Measurements from ENCODE around the gene SRSF3. TPM values are rescaled to one million over a fixed set of nuclear protein-coding genes. Genes with fewer than 3 reads are reported as not detected.

SRSF3 gene
- total and polyA plus RNA-seq, 9 of the 15 experiments (the other 6 are each of a cell fraction or from before 2014, with no cell fraction given) = 337 to 1,200 (median 518) TPM

- no peak overlapping the region for H3K4me2 ChIP-seq (ENCODE audit: insufficient read depth, low read length)
- no peaks in the 10 kb centered on the region for H3K9me3 ChIP-seq (replicated peaks; ENCODE audit: control insufficient read depth, insufficient read depth, low read depth, low read length)
- H3K4me3 ChIP-seq = no peak overlapping the region
- no peaks in the 10 kb centered on the region for H3K9me1 ChIP-seq (ENCODE audit: control insufficient read depth, insufficient read depth, low read length)
- H3K36me3 ChIP-seq (ENCODE audit: control insufficient read depth, insufficient read depth, low read length) = peaks cover 68% of the 10 kb centered on the region
- no peak for FAIRE-seq
- WGBS (ENCODE audit: insufficient coverage, low coverage, missing lambda C conversion rate) = 89% methylated on average over 11 of the region's 14 CpGs
- H3K27ac ChIP-seq (ENCODE audit: extremely low read depth, low read depth, low read length) = no peak overlapping the region
- ATAC-seq = no peak
- no TSS peak for BruUV-seq (replicated peaks)
- in situ Hi-C loops (cut with MboI) (loop anchor here (10.0 kb wide), 1 partner anchor 115 kb away; no protein-coding TSS in a partner anchor), intact Hi-C loops (cut with micrococcal nuclease) (loop anchor here (10.0 kb wide), 1 partner anchor 395 kb away; the partner anchor contains the start of gene FGD2)
- H3K4me1 ChIP-seq (replicated peaks in 1 of 2; ENCODE audit: control insufficient read depth in 2 of 2, insufficient read depth in 2 of 2, low read length in 2 of 2) = no peaks in the 10 kb centered on the region; a peak in 1 of 5 replicates
- peaks cover 8% of the 10 kb centered on the region; the same call in 2 of the 3 replicates for H3K79me2 ChIP-seq (ENCODE audit: control insufficient read depth, insufficient read depth, low read length)
- H4K20me1 ChIP-seq (replicated peaks; ENCODE audit: control insufficient read depth, insufficient read depth, low read length) = peaks cover 26% of the 10 kb centered on the region
- H3K27me3 ChIP-seq (ENCODE audit: control insufficient read depth in 2 of 2, insufficient read depth in 2 of 2, low read length in 2 of 2) = no peaks in the 10 kb centered on the region
- no peak overlapping the region for H2AFZ ChIP-seq (ENCODE audit: low read depth, low read length)
- ChIA-PET CTCF (ENCODE audit: low intra/inter-chr PET ratio) (interaction anchor here (0.7 kb wide), 1 partner anchor 112 kb away, joined by 5 read pairs; no protein-coding TSS in a partner anchor), POLR2A (interaction anchor here (0.6 to 8.7 kb wide), 21 partner anchors 8 to 564 kb away, joined by 3 to 239 read pairs (median 4); partner anchors contain the start of genes CDKN1A and SRSF3)
- H3K9ac ChIP-seq (ENCODE audit: insufficient read depth in 1 of 2, low read depth in 2 of 2, low read length in 2 of 2) = no peak overlapping the region
- no peak for DNase-seq (ENCODE audit: extremely low read depth in 1 of 4, low spot score in 3 of 4)
- TF ChIP-seq FOXK2 (conservative IDR thresholded peaks at IDR 0.05 in 1 of 2, IDR thresholded peaks at IDR 0.05 in 1 of 2; ENCODE audit: low read depth in 2 of 2) = no peak
- TF ChIP-seq CGGBP1 (CRISPR knock-in tag; IDR thresholded peaks at IDR 0.05) = no peak
- TF ChIP-seq CREB1 (IDR thresholded peaks at IDR 0.05) = no peak
- no peak for TF ChIP-seq CREB1 (CRISPR knock-in tag; IDR thresholded peaks at IDR 0.05)
- no peak for TF ChIP-seq SNRNP70 (optimal IDR thresholded peaks at IDR 0.05; ENCODE audit: low read depth, low read length)
- no peak for TF ChIP-seq ZNF239 (CRISPR knock-in tag; IDR thresholded peaks at IDR 0.05)
- TF ChIP-seq CCAR2 (IDR thresholded peaks at IDR 0.05; ENCODE audit: low read depth, low read length) = no peak
- TF ChIP-seq PCBP1 (IDR thresholded peaks at IDR 0.05; ENCODE audit: low read depth, low read length, poor library complexity, severe bottlenecking) = no peak
- TF ChIP-seq NCOA4 (IDR thresholded peaks at IDR 0.05; ENCODE audit: partially characterized antibody) = no peak
- no peak for TF ChIP-seq IRF2 (CRISPR knock-in tag; IDR thresholded peaks at IDR 0.05)
- no peak for TF ChIP-seq SRSF9 (IDR thresholded peaks at IDR 0.05; ENCODE audit: borderline replicate concordance, low read depth, low read length)
- TF ChIP-seq ZNF175 (CRISPR knock-in tag; IDR thresholded peaks at IDR 0.05; ENCODE audit: low read depth) = no peak
- no peak for TF ChIP-seq IFI16 (CRISPR knock-in tag; IDR thresholded peaks at IDR 0.05)
- TF ChIP-seq SRSF7 (optimal IDR thresholded peaks at IDR 0.05; ENCODE audit: low read depth, low read length) = no peak
- no peak for TF ChIP-seq SMARCE1 (IDR thresholded peaks at IDR 0.05)
- TF ChIP-seq TGIF2 (CRISPR knock-in tag; IDR thresholded peaks at IDR 0.05) = no peak
- TF ChIP-seq MITF (IDR thresholded peaks at IDR 0.05) = no peak
- TF ChIP-seq ETV6 (IDR thresholded peaks at IDR 0.05; ENCODE audit: borderline replicate concordance in 1 of 2, low read depth in 2 of 2, low read length in 1 of 2) = no peak
- TF ChIP-seq ETV6 (CRISPR knock-in tag; IDR thresholded peaks at IDR 0.05; ENCODE audit: borderline replicate concordance) = no peak
- no peak for TF ChIP-seq L3MBTL2 (IDR thresholded peaks at IDR 0.05)
- TF ChIP-seq ZBTB7A (IDR thresholded peaks at IDR 0.05; ENCODE audit: borderline replicate concordance, control insufficient read depth, low read depth, low read length) = no peak
Observed at GRCh38 chr6:36610041-36610955, 16.1 kb downstream of the SRSF3 start.
